ENCODE results near the gene SRXN1. TPM values are rescaled to one million over a fixed set of nuclear protein-coding genes. Genes with fewer than 3 reads are reported as not detected.

SRXN1 gene
- total RNA-seq, 2 donors from 2014 or later: 41.8 to 65.4 TPM

- H3K9me3 ChIP-seq: no peaks in the 10 kb centered on the region
These were observed 17.7 kb downstream of the SRXN1 start for GRCh38 chr20:635028-635892.

GRCh38 chr20:634148-634925 is 18.7 kb downstream of the SRXN1 start:
- Histone ChIP-seq H3K4me3 (no peak overlapping the region), H3K27me3 (no peaks in the 10 kb centered on the region), H3K4me1 (no peaks in the 10 kb centered on the region), H3K36me3 (no peaks in the 10 kb centered on the region), H3K9me3 (no peaks in the 10 kb centered on the region), H3K27ac (no peak overlapping the region)
- TF ChIP-seq CTCF (IDR thresholded peaks at IDR 0.05): no peak
- DNase-seq (ENCODE audit: low spot score): no peak

More at GRCh38 chr20:635028-635892, 17.7 kb downstream of the SRXN1 start:
- Histone ChIP-seq H3K4me3 (no peak overlapping the region), H3K36me3 (no peaks in the 10 kb centered on the region), H3K27ac (no peak overlapping the region), H3K4me1 (no peaks in the 10 kb centered on the region), H3K27me3 (no peaks in the 10 kb centered on the region)
- TF ChIP-seq CTCF (IDR thresholded peaks at IDR 0.05): no peak
- no peak for DNase-seq (ENCODE audit: low spot score)

GRCh38 chr20:631101-631500 is 21.9 kb downstream of the SRXN1 start:
- Histone ChIP-seq H3K27ac (no peak overlapping the region), H3K27me3 (no peaks in the 10 kb centered on the region), H3K4me3 (no peak overlapping the region), H3K9me3 (no peaks in the 10 kb centered on the region), H3K36me3 (no peaks in the 10 kb centered on the region), H3K4me1 (no peaks in the 10 kb centered on the region)
- TF ChIP-seq CTCF (IDR thresholded peaks at IDR 0.05): no peak
- no peak for DNase-seq (ENCODE audit: low spot score)

- Histone ChIP-seq H3K27me3 (no peaks in the 10 kb centered on the region), H3K4me1 (no peaks in the 10 kb centered on the region)
- DNase-seq (ENCODE audit: low spot score): no peak
These were observed 26.4 kb downstream of the SRXN1 start for GRCh38 chr20:626579-626978.

GRCh38 chr20:625360-625932 is 27.6 kb downstream of the SRXN1 start:
- H3K36me3 ChIP-seq: no peaks in the 10 kb centered on the region
- no peak for DNase-seq (ENCODE audit: low spot score)
- no peaks in the 10 kb centered on the region for H3K9me3 ChIP-seq
- H3K4me3 ChIP-seq: no peak overlapping the region
- TF ChIP-seq CTCF (IDR thresholded peaks at IDR 0.05): no peak
- H3K27ac ChIP-seq: no peak overlapping the region
- no peaks in the 10 kb centered on the region for H3K27me3 ChIP-seq
- no peaks in the 10 kb centered on the region for H3K4me1 ChIP-seq

More at GRCh38 chr20:626579-626978, 26.4 kb downstream of the SRXN1 start:
- Histone ChIP-seq H3K27ac (no peak overlapping the region), H3K9me3 (no peaks in the 10 kb centered on the region), H3K4me3 (no peak overlapping the region), H3K36me3 (no peaks in the 10 kb centered on the region)
- TF ChIP-seq CTCF (IDR thresholded peaks at IDR 0.05): no peak
